Measurements from ENCODE around the gene BTBD17. TPM values are rescaled to one million over a fixed set of nuclear protein-coding genes. Genes with fewer than 3 reads are reported as not detected.

Gene BTBD17
- total RNA-seq, 2 experiments from 2014 or later = not detected

DNA sequence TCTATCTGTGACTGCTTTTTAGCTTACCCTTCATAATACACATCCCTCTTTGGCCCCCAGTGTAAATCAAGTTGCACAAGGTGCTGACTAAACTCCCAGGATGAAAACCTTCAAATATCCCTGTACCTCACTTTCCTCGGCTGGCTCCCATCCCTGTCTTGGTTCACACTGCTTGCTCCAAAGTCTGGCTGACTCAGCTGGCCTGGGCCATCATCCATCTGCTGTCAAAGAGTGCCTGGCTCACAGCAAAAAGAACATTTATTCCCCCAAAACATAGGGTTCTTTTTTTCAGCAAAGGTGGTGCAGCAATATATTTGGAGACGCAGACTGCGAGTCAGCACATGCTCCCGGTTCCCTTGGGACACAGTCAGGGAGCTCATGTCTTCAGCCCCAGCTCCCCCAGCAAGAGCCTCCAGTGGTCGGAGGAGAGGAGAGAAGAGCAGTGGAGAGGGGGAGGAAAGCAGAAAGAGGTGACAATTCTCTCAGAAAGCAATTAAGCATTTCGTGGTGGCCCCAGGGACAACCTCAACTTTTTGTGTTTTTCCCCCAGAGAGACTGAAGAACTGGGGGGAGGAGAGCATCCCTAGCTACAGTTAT is 31.8 kb upstream of the BTBD17 start:
- no peak for DNase-seq
- Mint-ChIP-seq H3K4me1 (no peaks in the 10 kb centered on the region), H3K27me3 (peaks cover 6% of the 10 kb centered on the region), H3K9me3 (no peaks in the 10 kb centered on the region), H3K4me3 (no peak overlapping the region), H3K27ac (no peak overlapping the region), H3K36me3 (no peaks in the 10 kb centered on the region)
- no peak for ATAC-seq (ENCODE audit: low read depth)
- POLR2A ChIA-PET = no interaction called here

GRCh38 chr17:74392848-74393247 is 31.2 kb upstream of the BTBD17 start:
- POLR2A ChIA-PET = no interaction called here
- no peaks in the 10 kb centered on the region for H3K9me3 Mint-ChIP-seq
- no peak for ATAC-seq (ENCODE audit: low read depth)

GRCh38 chr17:74391771-74392170 is 30.1 kb upstream of the BTBD17 start:
- H3K27me3 Mint-ChIP-seq = peaks cover 4% of the 10 kb centered on the region
- no peak overlapping the region for H3K27ac Mint-ChIP-seq
- POLR2A ChIA-PET = no interaction called here
- ATAC-seq (ENCODE audit: low read depth) = no peak
- no peak for DNase-seq
- no peaks in the 10 kb centered on the region for H3K36me3 Mint-ChIP-seq
- H3K4me1 Mint-ChIP-seq = no peaks in the 10 kb centered on the region
- H3K9me3 Mint-ChIP-seq = no peaks in the 10 kb centered on the region
- H3K4me3 Mint-ChIP-seq = no peak overlapping the region

More at GRCh38 chr17:74392848-74393247, 31.2 kb upstream of the BTBD17 start:
- DNase-seq = no peak
- Mint-ChIP-seq H3K4me3 (no peak overlapping the region), H3K36me3 (no peaks in the 10 kb centered on the region), H3K4me1 (no peaks in the 10 kb centered on the region), H3K27me3 (peaks cover 5% of the 10 kb centered on the region), H3K27ac (no peak overlapping the region)

DNA sequence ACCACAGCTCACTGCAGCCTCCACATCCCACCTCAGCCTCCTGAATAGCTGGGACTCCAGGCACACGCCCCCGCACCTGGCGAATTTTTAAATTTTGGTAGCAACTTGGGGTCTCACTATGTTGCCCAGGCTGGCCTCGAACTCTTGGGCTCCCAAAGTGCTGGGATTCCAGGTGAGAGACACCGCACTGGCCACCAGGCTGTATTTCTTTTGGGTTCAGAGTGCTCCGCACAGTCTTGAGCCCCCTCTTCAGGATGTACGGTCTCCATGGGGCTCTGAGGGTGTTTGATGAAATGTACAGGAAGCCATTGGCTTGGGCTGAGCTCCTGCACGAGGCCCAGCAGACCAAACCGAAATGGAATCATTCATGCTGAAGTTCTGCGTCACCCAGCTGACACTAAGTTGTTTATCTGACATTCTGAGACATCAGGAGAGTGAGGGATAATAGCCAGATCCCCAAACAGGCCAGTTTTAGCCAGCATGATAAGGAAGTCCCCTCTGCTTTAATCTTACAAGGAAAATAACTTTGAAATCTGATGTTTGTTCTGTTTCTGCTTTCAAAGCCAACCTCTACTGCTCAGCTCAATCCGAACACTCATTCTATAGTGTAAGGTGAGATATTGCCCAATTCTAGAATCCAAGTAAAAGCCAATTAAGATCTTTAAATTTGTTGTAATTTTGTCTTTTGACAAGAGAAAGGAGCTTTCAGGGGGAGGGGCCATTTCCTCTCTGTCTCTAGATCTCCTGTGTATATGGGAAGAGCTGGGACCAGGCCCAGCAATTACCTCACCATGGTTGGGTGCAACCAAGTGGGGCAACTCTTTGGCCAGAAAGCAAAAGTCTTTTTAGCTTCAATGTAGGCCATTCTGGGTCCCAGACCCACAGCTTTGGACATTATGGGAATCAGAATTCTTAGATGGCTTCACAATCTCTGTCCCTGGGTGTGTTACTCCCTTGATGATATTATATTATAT is 29.3 kb upstream of the BTBD17 start:
- Mint-ChIP-seq H3K4me1 (no peaks in the 10 kb centered on the region), H3K4me3 (no peak overlapping the region), H3K9me3 (no peaks in the 10 kb centered on the region), H3K36me3 (no peaks in the 10 kb centered on the region), H3K27ac (no peak overlapping the region), H3K27me3 (peaks cover 4% of the 10 kb centered on the region)
- ATAC-seq (ENCODE audit: low read depth) (no peak), DNase-seq (no peak)
- POLR2A ChIA-PET = no interaction called here

GRCh38 chr17:74389937-74390679 is 28.4 kb upstream of the BTBD17 start:
- H3K27me3 Mint-ChIP-seq = peaks cover 7% of the 10 kb centered on the region
- DNase-seq = no peak
- H3K4me1 Mint-ChIP-seq = no peaks in the 10 kb centered on the region
- no peak overlapping the region for H3K27ac Mint-ChIP-seq
- no peaks in the 10 kb centered on the region for H3K36me3 Mint-ChIP-seq
- H3K4me3 Mint-ChIP-seq = no peak overlapping the region
- POLR2A ChIA-PET = no interaction called here
- H3K9me3 Mint-ChIP-seq = no peaks in the 10 kb centered on the region
- ATAC-seq (ENCODE audit: low read depth) = no peak

GRCh38 chr17:74389084-74389753 is 27.6 kb upstream of the BTBD17 start:
- no peak for ATAC-seq (ENCODE audit: low read depth)
- H3K4me1 Mint-ChIP-seq = no peaks in the 10 kb centered on the region
- POLR2A ChIA-PET = no interaction called here
- no peaks in the 10 kb centered on the region for H3K9me3 Mint-ChIP-seq
- H3K36me3 Mint-ChIP-seq = no peaks in the 10 kb centered on the region
- DNase-seq = no peak
- no peak overlapping the region for H3K27ac Mint-ChIP-seq
- no peak overlapping the region for H3K4me3 Mint-ChIP-seq
- H3K27me3 Mint-ChIP-seq = peaks cover 7% of the 10 kb centered on the region

DNA sequence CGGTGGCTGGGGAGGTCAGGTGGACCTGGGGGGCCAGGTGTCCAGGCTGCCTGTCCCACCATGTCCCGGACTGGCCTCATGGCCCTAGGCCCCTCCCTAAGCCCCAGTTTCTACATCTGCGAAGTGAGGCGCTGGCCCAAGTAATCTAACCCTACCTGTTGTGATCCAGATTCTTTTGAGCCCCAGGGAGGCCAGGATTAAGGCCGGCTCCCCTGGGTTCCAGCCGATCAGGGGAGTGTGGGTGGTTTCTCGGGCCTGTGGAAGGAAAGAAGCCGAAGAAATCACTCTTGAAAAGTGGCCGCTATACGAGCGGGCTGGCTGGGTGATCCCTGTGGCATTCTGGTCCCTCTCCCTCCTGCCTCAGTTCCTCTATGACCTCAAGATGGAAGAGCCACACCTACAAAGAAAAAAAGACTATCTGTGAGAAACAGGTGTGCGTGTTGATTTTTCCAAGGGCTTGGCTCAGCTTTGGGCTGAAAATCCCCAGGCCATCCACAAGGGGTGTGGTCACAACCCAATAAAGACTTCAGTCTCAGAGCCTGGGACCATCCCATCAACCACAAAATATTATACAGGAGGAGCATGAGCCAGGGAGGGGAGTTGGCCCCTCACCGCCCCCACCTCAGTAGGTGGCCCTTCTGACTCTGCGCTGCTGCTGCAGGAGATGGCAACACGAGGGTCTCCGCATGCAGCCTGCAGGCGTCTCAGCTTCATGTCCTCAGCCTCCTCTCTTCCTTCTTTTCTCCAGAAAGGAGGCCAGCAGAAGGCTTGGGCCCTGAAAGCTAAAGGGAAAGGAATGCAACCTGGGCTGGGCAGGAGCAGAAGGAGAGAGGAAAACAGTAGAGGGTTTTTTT is 25.9 kb upstream of the BTBD17 start:
- Mint-ChIP-seq H3K27ac (no peak overlapping the region), H3K4me3 (no peak overlapping the region), H3K9me3 (no peaks in the 10 kb centered on the region), H3K27me3 (peaks cover 7% of the 10 kb centered on the region), H3K4me1 (no peaks in the 10 kb centered on the region), H3K36me3 (no peaks in the 10 kb centered on the region)
- POLR2A ChIA-PET = no interaction called here
- ATAC-seq (ENCODE audit: low read depth) (no peak), DNase-seq (no peak)

- H3K27ac Mint-ChIP-seq = no peak overlapping the region
- no peaks in the 10 kb centered on the region for H3K9me3 Mint-ChIP-seq
- DNase-seq (no peak), ATAC-seq (ENCODE audit: low read depth) (no peak)
- no peaks in the 10 kb centered on the region for H3K4me1 Mint-ChIP-seq
- POLR2A ChIA-PET = no interaction called here
- no peaks in the 10 kb centered on the region for H3K36me3 Mint-ChIP-seq
- no peak overlapping the region for H3K4me3 Mint-ChIP-seq
- H3K27me3 Mint-ChIP-seq = peaks cover 10% of the 10 kb centered on the region
These were observed 24.7 kb upstream of the BTBD17 start for GRCh38 chr17:74386386-74386785.

GRCh38 chr17:74385201-74385600 is 23.5 kb upstream of the BTBD17 start:
- no peaks in the 10 kb centered on the region for H3K36me3 Mint-ChIP-seq
- POLR2A ChIA-PET = no interaction called here
- H3K4me1 Mint-ChIP-seq = no peaks in the 10 kb centered on the region
- ATAC-seq (ENCODE audit: low read depth) = no peak
- no peak overlapping the region for H3K27ac Mint-ChIP-seq
- H3K27me3 Mint-ChIP-seq = peaks cover 9% of the 10 kb centered on the region
- H3K4me3 Mint-ChIP-seq = no peak overlapping the region
- no peak for DNase-seq
- H3K9me3 Mint-ChIP-seq = no peaks in the 10 kb centered on the region

- peaks cover 9% of the 10 kb centered on the region for H3K27me3 Mint-ChIP-seq
- no peaks in the 10 kb centered on the region for H3K36me3 Mint-ChIP-seq
- H3K9me3 Mint-ChIP-seq = no peaks in the 10 kb centered on the region
- DNase-seq (no peak), ATAC-seq (ENCODE audit: low read depth) (no peak)
- H3K27ac Mint-ChIP-seq = no peak overlapping the region
- POLR2A ChIA-PET = no interaction called here
- H3K4me1 Mint-ChIP-seq = no peaks in the 10 kb centered on the region
- H3K4me3 Mint-ChIP-seq = no peak overlapping the region
These were observed 21.5 kb upstream of the BTBD17 start for GRCh38 chr17:74383141-74383540.

DNA sequence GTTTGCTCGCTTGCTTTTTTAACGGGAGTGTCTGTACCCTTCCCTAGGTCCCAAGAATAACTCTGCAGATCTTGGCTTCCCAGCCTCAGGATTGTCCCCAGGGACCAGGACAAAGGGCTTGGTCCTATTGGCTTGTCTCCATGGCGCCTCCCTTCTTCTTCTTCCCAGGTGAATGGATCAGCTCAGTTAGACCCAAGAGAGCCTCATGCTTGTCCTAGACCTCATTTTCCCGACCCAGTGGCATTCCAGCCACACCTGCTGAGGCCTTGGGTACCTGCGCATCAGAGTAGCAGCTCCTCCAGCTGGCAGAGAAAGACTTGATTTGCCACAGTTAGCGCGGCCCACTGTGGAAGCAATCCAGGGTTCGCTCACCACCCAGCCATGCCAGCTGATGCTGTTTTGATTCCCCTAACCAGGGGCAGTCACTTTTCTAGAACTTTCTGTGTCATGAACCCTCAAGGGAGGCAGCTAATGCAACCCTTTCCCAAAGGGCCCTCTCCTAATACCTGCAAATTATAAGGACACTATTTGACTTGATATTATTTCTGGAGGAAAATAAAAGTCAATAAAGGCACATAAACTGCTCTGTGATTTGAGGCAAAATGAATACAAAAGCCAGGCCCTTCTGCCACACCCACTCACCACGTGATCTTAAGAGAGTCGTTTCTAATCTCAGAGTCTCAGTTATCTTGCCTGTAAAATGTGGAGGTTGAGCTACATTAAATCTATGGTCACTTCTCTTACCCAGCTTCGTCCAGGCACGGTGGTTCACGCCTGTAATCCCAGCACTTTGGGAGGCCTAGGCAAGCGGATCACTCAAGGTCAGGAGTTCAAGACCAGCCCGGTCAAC is 19.5 kb upstream of the BTBD17 start:
- Mint-ChIP-seq H3K4me3 (no peak overlapping the region), H3K4me1 (no peaks in the 10 kb centered on the region), H3K27me3 (peaks cover 13% of the 10 kb centered on the region), H3K27ac (no peak overlapping the region), H3K9me3 (no peaks in the 10 kb centered on the region), H3K36me3 (no peaks in the 10 kb centered on the region)
- ATAC-seq (ENCODE audit: low read depth) (no peak), DNase-seq (no peak)
- POLR2A ChIA-PET = no interaction called here

Measured in activated naive CD8-positive, alpha-beta T cell treated with anti-CD3 and anti-CD28 coated beads, Interleukin-2, amount 10 ng/mL, durations not matched to agents 7 days and 5 days (primary cell).